H1 (cell line): ENCODE results near the gene RMND1. TPM values are rescaled to one million over a fixed set of nuclear protein-coding genes. Genes with fewer than 3 reads are reported as not detected.

Source experiments
- CTCF ChIA-PET: fragments of 300-600 bp; sonication (Branson Sonifier 250); formaldehyde crosslinking; loops from one replicate; lab custom pipeline; 2021; ENCODE audit not compliant: partially characterized antibody; lab: Charles Lee
- POLR2A ChIA-PET: fragments of 300-600 bp; sonication (Branson Sonifier 250); formaldehyde crosslinking; loops from one replicate; lab custom pipeline; 2021; ENCODE audit warnings: inconsistent platforms; ENCODE audit not compliant: partially characterized antibody; lab: Charles Lee
- DNase-seq, 2 experiments: peaks; one replicate each; pipeline versions ENCODE4 v3.0.0 to v3.0.0-alpha.2; 2010 to 2022; ENCODE audit warnings: low spot score in 2 of 2, low read depth in 1 of 2, mixed read lengths in 1 of 2
- FAIRE-seq: peaks from 2 replicates; lab custom pipeline; 2011; peaks lifted over from hg19 to GRCh38; lab: Jason Lieb, UNC
- H2AFZ ChIP-seq: 2 replicates; pipeline ENCODE4 v1.8.1; 2012; ENCODE audit warnings: low read length, inconsistent platforms
- H2AK5ac ChIP-seq: 2 replicates; pipeline ENCODE4 v1.6.1; 2013; ENCODE audit warnings: low read depth, low read length
- H2BK120ac ChIP-seq: replicated peaks from 2 replicates; pipeline ENCODE3; 2013; ENCODE audit warnings: low read depth, low read length, inconsistent platforms
- H2BK12ac ChIP-seq: 2 replicates; pipeline ENCODE4 v1.6.1; 2013; ENCODE audit warnings: low read depth, low read length
- H2BK15ac ChIP-seq: 2 replicates; pipeline ENCODE4 v1.6.1; 2013; ENCODE audit warnings: low read length
- H2BK20ac ChIP-seq: 2 replicates; pipeline ENCODE4 v1.6.1; 2013; ENCODE audit warnings: low read length
- H2BK5ac ChIP-seq: 2 replicates; pipeline ENCODE4 v1.6.1; 2013; ENCODE audit warnings: low read depth, low read length
- H3K14ac ChIP-seq: 2 replicates; pipeline ENCODE4 v1.6.1; 2013; ENCODE audit warnings: inconsistent platforms; ENCODE audit not compliant: insufficient read length
- H3K18ac ChIP-seq: 2 replicates; pipeline ENCODE4 v1.6.1; 2013; ENCODE audit warnings: low read length; ENCODE audit errors: extremely low read depth
- H3K23ac ChIP-seq: 2 replicates; pipeline ENCODE4 v1.6.1; 2013; ENCODE audit warnings: inconsistent platforms; ENCODE audit not compliant: insufficient read length
- H3K23me2 ChIP-seq: 2 replicates; pipeline ENCODE4 v1.6.1; 2013; ENCODE audit warnings: low read depth, low read length
- H3K27ac ChIP-seq: 2 replicates; pipeline ENCODE4 v1.6.1; 2011; ENCODE audit warnings: low read depth, low read length, inconsistent platforms
- H3K27me3 ChIP-seq, 4 experiments: replicated peaks in 1 of 4; 1 replicate in 1 of 4; 2 replicates in 3 of 4; pipeline versions ENCODE4 v1.6.1 to v1.8.1; 2011 to 2013; ENCODE audit warnings: low read length in 3 of 4, mild to moderate bottlenecking in 3 of 4, inconsistent platforms in 2 of 4, mixed read lengths in 2 of 4, moderate library complexity in 1 of 4; ENCODE audit not compliant: control insufficient read depth in 3 of 4, insufficient read depth in 3 of 4; ENCODE audit errors: extremely low read depth in 1 of 4
- H3K36me3 ChIP-seq, 4 experiments: 2 replicates each; pipeline versions ENCODE4 v1.6.1 to v1.8.1; 2011 to 2013; ENCODE audit warnings: mild to moderate bottlenecking in 4 of 4, low read length in 3 of 4, moderate library complexity in 2 of 4, control low read depth in 1 of 4, inconsistent platforms in 1 of 4; ENCODE audit not compliant: insufficient read depth in 4 of 4, control insufficient read depth in 2 of 4
- H3K4ac ChIP-seq: replicated peaks from 2 replicates; pipeline ENCODE3; 2013; ENCODE audit warnings: low read length, low read depth, mixed read lengths, inconsistent platforms; ENCODE audit not compliant: insufficient read length
- H3K4me1 ChIP-seq, 4 experiments: replicated peaks in 1 of 4; 1 replicate in 1 of 4; 2 replicates in 3 of 4; pipeline versions ENCODE4 v1.6.1 to v1.8.1; 2011 to 2013; ENCODE audit warnings: low read length in 3 of 4, inconsistent platforms in 2 of 4, mixed read lengths in 1 of 4; ENCODE audit not compliant: insufficient read depth in 4 of 4, control insufficient read depth in 3 of 4
- H3K4me2 ChIP-seq, 2 experiments: 2 replicates each; pipeline versions ENCODE4 v1.6.1 to v1.8.1; 2011 to 2013; ENCODE audit warnings: low read depth in 2 of 2, low read length in 2 of 2, control low read depth in 1 of 2, inconsistent platforms in 1 of 2, mild to moderate bottlenecking in 1 of 2; ENCODE audit not compliant: insufficient read depth in 1 of 2
- H3K4me3 ChIP-seq, 4 experiments: fragments of 200-600, 300-600 bp in 1 of 4; sonication (generic), shearing (Covaris generic), sonication (Bioruptor Twin) in 1 of 4; 2 replicates each; pipeline versions ENCODE4 v1.5.1 to v1.8.1; 2011 to 2016; ENCODE audit warnings: low read length in 4 of 4, low read depth in 3 of 4, control low read depth in 2 of 4, inconsistent platforms in 2 of 4, mild to moderate bottlenecking in 2 of 4, mixed read lengths in 1 of 4, moderate library complexity in 1 of 4; ENCODE audit not compliant: insufficient read depth in 2 of 4; ENCODE audit errors: extremely low read depth in 1 of 4
- H3K56ac ChIP-seq: replicated peaks from 2 replicates; pipeline ENCODE3; 2013; ENCODE audit warnings: low read depth, mild to moderate bottlenecking, mixed read lengths, low read length, inconsistent platforms; ENCODE audit not compliant: insufficient read length
- H3K79me1 ChIP-seq: 2 replicates; pipeline ENCODE4 v1.6.1; 2013; ENCODE audit warnings: low read depth, low read length, control low read depth
- H3K79me2 ChIP-seq, 2 experiments: 2 replicates each; pipeline versions ENCODE4 v1.6.1 to v1.8.1; 2012 to 2013; ENCODE audit warnings: low read length in 2 of 2, mild to moderate bottlenecking in 2 of 2, inconsistent platforms in 1 of 2; ENCODE audit not compliant: insufficient read depth in 2 of 2, control insufficient read depth in 1 of 2
- H3K9ac ChIP-seq, 4 experiments: replicated peaks in 1 of 4; 1 replicate in 1 of 4; 2 replicates in 3 of 4; pipeline versions ENCODE4 v1.6.1 to v1.8.1; 2011 to 2013; ENCODE audit warnings: low read depth in 3 of 4, low read length in 3 of 4, control low read depth in 2 of 4, mild to moderate bottlenecking in 2 of 4, moderate library complexity in 2 of 4, inconsistent platforms in 1 of 4; ENCODE audit errors: extremely low read depth in 1 of 4
- H3K9me3 ChIP-seq, 2 experiments: 2 replicates each; pipeline versions ENCODE4 v1.6.1 to v1.8.1; 2012 to 2013; ENCODE audit warnings: mild to moderate bottlenecking in 2 of 2, moderate library complexity in 2 of 2, control low read depth in 1 of 2, inconsistent platforms in 1 of 2, low read depth in 1 of 2, low read length in 1 of 2, mixed read lengths in 1 of 2; ENCODE audit not compliant: insufficient read depth in 2 of 2
- H4K20me1 ChIP-seq, 2 experiments: replicated peaks in 1 of 2; 2 replicates each; pipeline versions ENCODE3 to v1.8.1; 2011 to 2013; ENCODE audit warnings: inconsistent platforms in 2 of 2, low read length in 2 of 2, mild to moderate bottlenecking in 1 of 2; ENCODE audit not compliant: insufficient read depth in 2 of 2, control insufficient read depth in 1 of 2
- H4K5ac ChIP-seq: 2 replicates; pipeline ENCODE4 v1.6.1; 2013; ENCODE audit warnings: low read length, low read depth, mixed read lengths, inconsistent platforms; ENCODE audit not compliant: insufficient read length
- H4K8ac ChIP-seq: 2 replicates; pipeline ENCODE4 v1.8.0; 2013; ENCODE audit warnings: mild to moderate bottlenecking, moderate library complexity, low read length, inconsistent platforms; ENCODE audit not compliant: insufficient read depth; ENCODE audit errors: extremely low read depth
- H4K91ac ChIP-seq: replicated peaks from 2 replicates; pipeline ENCODE3; 2013; ENCODE audit warnings: low read length, mixed read lengths, inconsistent platforms; ENCODE audit not compliant: insufficient read length
- CEBPB ChIP-seq: IDR thresholded peaks from 2 replicates; pipeline ENCODE4 v1.6.1; 2012; ENCODE audit warnings: low read depth, low read length
- CTCF ChIP-seq, 3 experiments: IDR thresholded peaks; 1 replicate in 2 of 3; 2 replicates in 1 of 3; pipeline versions ENCODE4 v1.5.1 to v1.6.1; 2011; ENCODE audit warnings: low read length in 3 of 3, mild to moderate bottlenecking in 3 of 3, inconsistent platforms in 2 of 3, low read depth in 1 of 3, moderate library complexity in 1 of 3; ENCODE audit not compliant: insufficient read depth in 1 of 3; ENCODE audit errors: control extremely low read depth in 1 of 3
- EP300 ChIP-seq, 2 experiments: IDR thresholded peaks; 1 replicate in 1 of 2; 2 replicates in 1 of 2; pipeline ENCODE4 v1.6.1; 2011 to 2012; ENCODE audit warnings: low read depth in 2 of 2, low read length in 2 of 2, mild to moderate bottlenecking in 2 of 2, borderline replicate concordance in 1 of 2, inconsistent platforms in 1 of 2, moderate library complexity in 1 of 2
- RAD21 ChIP-seq, 2 experiments: IDR thresholded peaks in 1 of 2; conservative IDR thresholded peaks in 1 of 2; 2 replicates each; pipeline ENCODE4 v1.6.1; 2011; ENCODE audit warnings: low read depth in 2 of 2, low read length in 2 of 2, improper control_type of control experiment in 1 of 2, inconsistent platforms in 1 of 2, mild to moderate bottlenecking in 1 of 2, moderate library complexity in 1 of 2
- SP4 ChIP-seq: IDR thresholded peaks from 2 replicates; pipeline ENCODE4 v1.6.1; 2012; ENCODE audit warnings: low read length, inconsistent platforms
- SUZ12 ChIP-seq: fragments of 200-600 bp; sonication (generic); IDR thresholded peaks from 2 replicates; pipeline ENCODE4 v1.6.1; 2012; ENCODE audit warnings: mild to moderate bottlenecking, inconsistent platforms, low read length, moderate library complexity, mixed read lengths
- WGBS, 2 experiments: shearing (Covaris generic) in 1 of 2; methylation state at CpG; one replicate each; pipeline versions ENCODE4 v1.1.6 to v1.1.7; 2013 to 2015; ENCODE audit warnings: low lambda C conversion rate in 2 of 2, mixed read lengths in 2 of 2, inconsistent platforms in 1 of 2, low coverage in 1 of 2, missing lambda C conversion rate in 1 of 2; ENCODE audit not compliant: insufficient replicate concordance in 2 of 2, insufficient coverage in 1 of 2, insufficient read length in 1 of 2; ENCODE audit errors: extremely low coverage in 1 of 2, missing lambda C conversion rate in 1 of 2; 5-methylcytosine and 5-hydroxymethylcytosine counted together
- polyA plus RNA-seq, 7 experiments: library from polyadenylated mRNA; depleted of rRNA in 3 of 7; stranded (reverse) in 5 of 7; unstranded in 2 of 7; fragments of >200 nt in 5 of 7; fragments of 200-250 nt in 2 of 7; gene quantifications; 1 replicate in 5 of 7; 2 replicates in 1 of 7; 4 replicates in 1 of 7; pipeline versions ENCODE4 v1.2.1 to v1.2.3, GENCODE V29; 2011 to 2013; ENCODE audit warnings: missing spikeins in 2 of 7, mixed read lengths in 2 of 7
- total RNA-seq: library from RNA; stranded (reverse); fragmentation: NEBNext Ultra II Directional; extraction: Animal tissue kit (Norgen Biotek cat#: 25700); gene quantifications from 2 replicates; pipeline ENCODE4 v1.2.1, GENCODE V29; 2021

Gene RMND1
- total and polyA plus RNA-seq, 2 of the 8 experiments (the other 6 are each of a cell fraction or from before 2014, with no cell fraction given), result 7.3 to 21.9 TPM

- Histone ChIP-seq H4K91ac (no peak overlapping the region), H3K4me2 (no peak overlapping the region), H3K56ac (no peak overlapping the region), H3K36me3 (peaks cover 7 to 27% (median 9%) of the 10 kb centered on the region in 4 experiments; a peak in 7 of 8 replicates), H2BK120ac (no peak overlapping the region), H3K27ac (no peak overlapping the region), H3K9ac (no peak overlapping the region), H3K4me1 (peaks cover 0 to 9% (median 4%) of the 10 kb centered on the region in 4 experiments; a peak in 3 of 7 replicates), H2BK20ac (no peak overlapping the region), H4K5ac (no peak overlapping the region), H2AFZ (no peak overlapping the region), H4K20me1 (peaks cover 0 to 6% of the 10 kb centered on the region in 2 experiments), H3K4me3 (no peak overlapping the region), H3K23ac (no peak overlapping the region), H3K79me1 (peaks cover 6% of the 10 kb centered on the region; the same call in 1 of the 2 replicates), H4K8ac (no peak overlapping the region), H3K4ac (no peak overlapping the region), H2BK15ac (no peak overlapping the region), H3K18ac (no peak overlapping the region), H2BK5ac (no peak overlapping the region), H3K27me3 (no peaks in the 10 kb centered on the region), H3K14ac (no peak overlapping the region), H3K23me2 (no peaks in the 10 kb centered on the region), H3K79me2 (peaks cover 0 to 21% of the 10 kb centered on the region in 2 experiments; a peak in 2 of 4 replicates), H3K9me3 (no peaks in the 10 kb centered on the region), H2AK5ac (no peak overlapping the region), H2BK12ac (no peak overlapping the region)
- WGBS, 2 experiments, result 93% methylated on average over 6 of the region's 6 CpGs; no CpG with 5 or more reads in 1 of the 2 experiments
- CTCF ChIA-PET, result interaction anchor here (0.8 to 1.9 kb wide), 6 partner anchors 10 to 478 kb away, joined by 3 to 4 read pairs (median 3); no protein-coding TSS in a partner anchor
- FAIRE-seq (no peak), DNase-seq (peak in 1 of 2 experiments; percentile 40)
- TF ChIP-seq RAD21 (IDR thresholded peaks at IDR 0.05 in 1 of 2, conservative IDR thresholded peaks at IDR 0.05 in 1 of 2; ENCODE audit: low read depth in 2 of 2, low read length in 2 of 2) (peak in 1 of 2 experiments; percentile 45; a peak in 2 of 4 replicates), SUZ12 (no peak), CTCF (IDR thresholded peaks at IDR 0.05; ENCODE audit: control extremely low read depth in 1 of 3, insufficient read depth in 1 of 3, low read depth in 1 of 3, low read length in 3 of 3) (peak in 2 of 3 experiments; percentile 13 to 21; a peak in 2 of 4 replicates), SP4 (no peak), EP300 (IDR thresholded peaks at IDR 0.05; ENCODE audit: borderline replicate concordance in 1 of 2, low read depth in 2 of 2, low read length in 2 of 2) (no peak), CEBPB (no peak)
- POLR2A ChIA-PET, result no interaction called here
These were observed 81.3 kb downstream of the RMND1 start for GRCh38 chr6:151370509-151371078.
